ENCODE measurements around the gene PAK5.
"Not testable (repeated sequence)": the region's sequence is repeated elsewhere in the genome, so short reads cannot be mapped to it uniquely, and the experiment has no call there.

The PAK5 gene

DNA sequence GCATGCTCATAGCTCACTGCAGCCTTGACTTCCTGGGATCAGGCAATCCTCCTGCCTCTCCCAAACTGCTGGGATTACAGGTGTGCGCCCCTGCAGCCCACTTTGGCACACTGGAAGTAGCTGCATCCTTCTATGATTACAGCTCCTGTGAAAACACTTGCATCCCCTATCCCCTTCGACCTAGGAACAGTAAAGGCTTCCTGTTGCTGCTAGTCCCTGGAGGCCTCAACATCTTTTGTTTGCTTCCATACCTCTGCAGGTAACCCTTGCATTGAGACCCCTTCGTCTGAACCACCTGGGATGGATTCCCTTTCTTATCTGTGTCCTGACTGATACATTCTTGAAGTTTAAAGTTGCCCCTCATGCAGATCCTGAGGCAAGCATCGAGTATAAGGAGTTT is 152.4 kb downstream of the PAK5 start:
- in situ Hi-C loops (cut with MboI; ENCODE audit: low sequenced_read_pairs): no loop called here

DNA sequence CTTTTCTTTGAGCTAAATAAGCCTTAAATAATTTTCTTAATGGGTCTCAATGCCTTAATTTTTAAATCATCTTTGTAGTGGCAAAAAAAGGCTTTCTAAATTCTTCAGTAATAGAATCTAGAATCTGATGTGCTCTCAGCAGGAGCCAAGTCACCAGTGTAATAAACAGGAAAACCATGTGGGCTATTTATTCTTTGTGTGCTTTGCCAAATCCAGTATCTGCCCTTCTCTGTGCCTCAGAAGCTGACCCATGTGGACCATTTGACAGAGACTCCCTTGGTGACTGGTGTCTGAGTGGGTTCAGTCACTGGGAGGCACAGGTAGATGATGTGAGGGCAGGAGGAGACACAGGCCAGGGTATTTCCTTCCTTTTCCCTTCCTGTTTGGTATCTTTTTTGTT is 152.9 kb downstream of the PAK5 start:
- in situ Hi-C loops (cut with MboI; ENCODE audit: low sequenced_read_pairs): no loop called here

DNA sequence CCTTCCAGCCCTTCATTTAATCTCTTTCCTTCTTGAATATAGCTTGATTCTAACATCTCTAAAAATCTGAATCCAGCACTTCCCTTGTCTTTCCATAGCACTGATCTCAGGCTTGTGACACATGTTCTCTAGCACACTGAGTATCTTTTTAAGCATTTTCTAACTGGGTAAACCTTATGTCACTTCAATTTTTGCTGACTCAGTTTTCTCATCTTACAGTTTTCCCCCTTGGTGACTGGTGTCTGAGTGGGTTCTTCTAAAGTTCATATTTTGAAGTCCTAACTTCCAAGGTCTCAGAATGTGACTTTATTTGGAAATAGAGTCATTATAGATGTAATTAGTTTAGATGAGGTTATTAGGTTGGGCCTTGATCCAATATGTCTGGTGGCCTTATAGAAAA is 153.9 kb downstream of the PAK5 start:
- in situ Hi-C loops (cut with MboI; ENCODE audit: low sequenced_read_pairs): no loop called here

DNA sequence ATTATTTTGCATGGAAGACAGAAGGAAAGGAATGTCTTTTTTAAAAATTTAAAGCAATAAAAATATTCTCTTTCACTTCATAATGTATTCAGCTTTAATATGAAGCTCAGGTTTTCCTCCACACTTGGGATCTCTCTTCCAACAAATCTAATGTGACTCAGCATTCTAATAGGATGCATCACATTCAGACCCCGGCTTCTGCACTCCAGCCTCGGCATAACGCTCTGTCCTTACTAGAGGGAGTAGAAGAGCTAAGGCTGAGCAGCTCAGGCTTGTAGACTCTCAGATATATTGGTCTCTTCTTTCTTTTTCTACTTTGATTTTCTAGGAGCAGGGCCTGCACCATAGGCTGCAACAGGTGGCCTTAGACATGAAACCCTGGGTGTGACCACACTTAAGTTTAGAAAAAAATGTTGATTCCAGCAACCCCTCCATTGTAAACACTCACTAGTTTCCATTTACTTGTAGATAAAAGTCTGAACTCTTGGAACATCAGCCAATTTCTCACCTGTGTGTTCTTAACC is 161.7 kb downstream of the PAK5 start:
- in situ Hi-C loops (cut with MboI; ENCODE audit: low sequenced_read_pairs): no loop called here

GRCh38 chr20:9672981-9673380 is 165.9 kb downstream of the PAK5 start:
- in situ Hi-C loops (cut with MboI; ENCODE audit: low sequenced_read_pairs): no loop called here

- in situ Hi-C loops (cut with MboI; ENCODE audit: low sequenced_read_pairs): no loop called here
Measured at GRCh38 chr20:9672027-9672426, 166.8 kb downstream of the PAK5 start.

GRCh38 chr20:9668381-9668780 is 170.5 kb downstream of the PAK5 start:
- in situ Hi-C loops (cut with MboI; ENCODE audit: low sequenced_read_pairs): no loop called here

DNA sequence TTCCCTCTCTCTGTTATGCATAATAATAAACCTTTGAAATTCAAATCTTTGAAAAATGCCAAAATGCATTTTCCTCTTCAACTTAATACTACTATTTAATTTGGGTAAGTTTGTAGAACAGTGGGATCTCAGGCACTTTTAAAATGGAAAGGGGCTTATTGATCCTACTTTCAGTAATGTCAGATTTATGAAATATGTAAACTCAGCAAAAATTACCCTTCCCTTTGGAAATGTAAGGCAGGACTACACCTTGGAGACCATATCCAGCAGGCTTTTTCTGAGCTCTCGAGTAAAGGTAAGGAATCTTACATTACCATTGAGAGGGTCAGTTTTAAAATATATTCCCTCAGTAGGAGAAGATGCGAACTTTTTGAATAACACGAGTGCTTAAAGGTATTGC is 175.5 kb downstream of the PAK5 start:
- in situ Hi-C loops (cut with MboI; ENCODE audit: low sequenced_read_pairs): no loop called here

- in situ Hi-C loops (cut with MboI; ENCODE audit: low sequenced_read_pairs): no loop called here
Measured at GRCh38 chr20:9660236-9660868, 178.5 kb downstream of the PAK5 start.

- in situ Hi-C loops (cut with MboI; ENCODE audit: low sequenced_read_pairs): no loop called here
Measured at GRCh38 chr20:9647741-9648140, 191.1 kb downstream of the PAK5 start.

GRCh38 chr20:9646375-9646774 is 192.5 kb downstream of the PAK5 start:
- in situ Hi-C loops (cut with MboI; ENCODE audit: low sequenced_read_pairs): no loop called here

DNA sequence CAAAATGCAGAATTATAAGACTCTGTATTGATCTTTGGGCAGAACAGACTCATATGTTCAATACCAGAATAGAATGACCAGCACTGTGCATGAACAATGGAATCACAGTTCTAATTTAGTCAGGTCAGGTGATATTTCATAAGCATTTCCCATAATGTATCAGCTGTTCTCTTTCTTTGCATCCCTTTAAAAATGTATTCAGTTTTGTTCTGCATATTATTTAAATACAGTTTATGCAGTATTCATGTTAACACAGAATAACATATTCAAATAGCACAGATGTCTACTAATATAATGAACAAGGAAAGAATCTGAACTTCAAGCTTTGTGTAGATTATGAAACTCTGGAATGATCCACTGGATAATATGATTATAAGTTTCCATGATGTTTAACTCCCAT is 196.0 kb downstream of the PAK5 start:
- in situ Hi-C loops (cut with MboI; ENCODE audit: low sequenced_read_pairs): no loop called here

GRCh38 chr20:9641499-9642000 is 197.3 kb downstream of the PAK5 start:
- in situ Hi-C loops (cut with MboI; ENCODE audit: low sequenced_read_pairs): not testable (repeated sequence)

DNA sequence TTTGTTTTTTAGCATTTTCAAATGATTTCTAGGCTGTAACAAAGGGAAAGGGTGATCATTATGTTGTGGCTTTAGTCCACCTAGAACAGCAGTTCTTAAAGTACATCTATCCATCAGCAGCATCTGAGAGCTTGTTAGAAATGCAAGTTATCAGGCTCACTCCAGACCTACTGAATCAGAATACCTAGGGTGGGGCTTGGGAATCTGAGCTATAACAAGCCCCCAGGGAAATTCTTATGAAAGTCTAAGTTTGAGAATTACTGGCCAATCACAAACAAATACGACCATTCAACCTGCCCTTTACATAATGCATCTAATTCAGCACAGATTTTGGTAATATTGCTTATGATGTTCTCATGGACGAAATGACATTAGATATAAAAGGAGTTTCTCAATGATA is 201.0 kb downstream of the PAK5 start:
- in situ Hi-C loops (cut with MboI; ENCODE audit: low sequenced_read_pairs): no loop called here

GRCh38 chr20:9635750-9636149 is 203.1 kb downstream of the PAK5 start:
- in situ Hi-C loops (cut with MboI; ENCODE audit: low sequenced_read_pairs): no loop called here

GRCh38 chr20:9634327-9634726 is 204.5 kb downstream of the PAK5 start:
- in situ Hi-C loops (cut with MboI; ENCODE audit: low sequenced_read_pairs): no loop called here

DNA sequence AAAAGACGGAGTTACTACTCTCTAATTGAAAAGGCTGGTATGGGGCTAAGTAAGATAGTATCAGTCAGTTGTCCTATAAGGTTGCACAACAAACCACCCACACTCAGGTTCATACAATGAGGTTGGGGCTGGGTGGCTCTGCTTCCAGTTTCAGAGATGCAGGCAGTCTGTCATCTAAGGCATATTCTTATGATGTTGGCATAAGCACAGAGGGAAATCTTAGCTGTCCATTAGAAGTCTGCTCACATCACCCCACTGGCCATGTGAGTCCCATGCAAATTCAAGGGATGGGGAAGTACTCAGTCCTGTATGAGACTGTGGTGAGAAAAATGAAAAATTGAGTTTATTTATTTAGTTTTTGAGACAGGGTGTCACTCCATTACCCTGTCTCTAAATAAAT is 205.9 kb downstream of the PAK5 start:
- in situ Hi-C loops (cut with MboI; ENCODE audit: low sequenced_read_pairs): no loop called here

DNA sequence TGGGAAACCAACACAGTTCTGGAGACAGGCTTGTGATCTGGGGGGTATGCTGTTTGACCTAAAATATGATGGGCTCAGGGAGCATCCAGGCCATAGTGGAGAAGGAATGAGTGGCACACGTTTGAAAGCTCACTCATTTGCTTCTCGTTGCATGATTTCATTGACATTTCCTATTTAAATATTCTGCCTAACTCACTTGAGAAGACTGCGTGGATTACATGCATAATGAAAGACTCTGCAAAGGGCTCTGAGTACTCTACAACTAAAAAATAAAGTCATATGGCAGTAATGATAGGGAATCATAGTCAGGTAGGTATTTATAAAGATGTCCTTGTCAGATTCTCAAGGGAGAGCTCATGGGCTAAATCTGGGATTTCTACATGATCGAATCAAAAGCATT is 206.6 kb downstream of the PAK5 start:
- in situ Hi-C loops (cut with MboI; ENCODE audit: low sequenced_read_pairs): no loop called here

DNA sequence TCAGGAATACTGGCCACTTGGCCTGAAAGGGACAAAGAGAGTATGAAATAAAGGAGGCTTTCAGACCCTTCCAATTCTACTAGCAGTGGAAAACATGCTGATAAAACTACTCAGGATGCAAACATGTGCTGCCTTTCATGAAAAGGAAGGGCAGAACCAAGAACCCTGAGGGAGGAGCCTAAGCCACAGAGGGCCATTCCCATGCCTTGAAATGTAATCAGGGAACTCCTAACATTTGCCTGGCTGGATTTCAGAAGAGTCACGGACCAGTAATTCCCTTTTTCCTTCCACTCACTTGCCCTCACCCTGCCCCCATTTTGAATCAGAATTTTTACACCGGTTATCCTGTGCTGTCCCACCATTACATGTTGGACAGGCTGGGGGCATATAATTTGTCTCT is 208.3 kb downstream of the PAK5 start:
- in situ Hi-C loops (cut with MboI; ENCODE audit: low sequenced_read_pairs): no loop called here

GRCh38 chr20:9629831-9630230 is 209.0 kb downstream of the PAK5 start:
- in situ Hi-C loops (cut with MboI; ENCODE audit: low sequenced_read_pairs): no loop called here

- in situ Hi-C loops (cut with MboI; ENCODE audit: low sequenced_read_pairs): no loop called here
Measured at GRCh38 chr20:9628589-9628988, 210.3 kb downstream of the PAK5 start.

DNA sequence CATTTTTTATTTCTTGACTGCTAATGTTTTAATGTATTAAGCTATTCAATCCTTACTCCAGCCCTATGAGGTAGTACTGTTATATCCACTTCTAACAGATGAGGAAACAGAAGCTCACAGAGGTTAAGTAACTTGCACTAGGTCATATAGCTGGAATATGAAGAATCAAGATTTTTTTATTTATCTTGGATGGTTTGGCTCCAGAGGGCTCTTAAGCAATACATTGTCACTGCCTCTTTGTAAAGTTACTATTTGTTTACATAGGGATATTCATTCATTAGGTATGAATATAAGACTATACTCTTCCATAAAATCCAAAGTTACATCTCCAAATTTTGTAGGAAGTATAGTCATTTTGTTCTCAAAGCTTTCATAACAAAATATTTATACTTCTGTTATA is 210.7 kb downstream of the PAK5 start:
- in situ Hi-C loops (cut with MboI; ENCODE audit: low sequenced_read_pairs): no loop called here

DNA sequence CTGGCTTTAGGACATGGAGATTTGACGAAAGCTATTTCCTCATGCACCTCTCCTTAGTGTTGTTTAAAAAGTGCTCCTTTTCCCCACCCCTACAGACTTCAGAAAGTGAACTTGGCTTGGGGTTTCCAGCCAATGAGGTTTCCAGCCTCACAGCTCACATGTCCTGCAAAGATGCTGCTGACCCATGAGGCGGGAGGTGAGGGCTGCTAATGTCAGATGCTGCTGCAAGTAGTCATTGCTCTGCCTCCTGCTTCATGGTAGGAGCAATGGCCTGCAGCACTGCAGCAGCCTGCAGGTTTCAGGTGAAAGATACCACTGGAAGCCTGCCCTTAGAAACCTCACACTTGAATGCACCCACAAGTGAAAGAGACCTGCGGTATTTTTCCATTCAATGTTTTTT is 211.7 kb downstream of the PAK5 start:
- in situ Hi-C loops (cut with MboI; ENCODE audit: low sequenced_read_pairs): no loop called here

Data from HL-60/S4 treated with phorbol 12-myristate 13-acetate at 8.2 ng/mL for 4 days and 3 days (cell line).